Left lobe of liver (tissue), 2 donors: ENCODE results near the gene DHCR7. TPM values are rescaled to one million over a fixed set of nuclear protein-coding genes. Genes with fewer than 3 reads are reported as not detected.

Experiments used
- ATAC-seq: fragments of 200-7000 bp; cut with Tn5 transposase; one replicate; pipeline ENCODE4 v1.9.1; 2020; ENCODE audit warnings: mild to moderate bottlenecking, moderate library complexity
- DNase-seq: peaks from one replicate; pipeline ENCODE4 v3.0.0-alpha.2; 2020; ENCODE audit warnings: low spot score
- total RNA-seq: library from RNA; stranded (reverse); gene quantifications from one replicate; pipeline ENCODE4 v1.2.1, GENCODE V29; 2021
- donor health status: DM: no; HTN: no; CAD: no; lungs with moderate emphysema.
- donor health status: DM: no; HTN: yes; CAD: no.

Gene DHCR7
- total RNA-seq, 1 donor from 2014 or later = 136 TPM

- DNase-seq (peak; percentile 79), ATAC-seq (peak; percentile 91)
These were observed 26.7 kb downstream of the DHCR7 start for GRCh38 chr11:71421392-71421950.

GRCh38 chr11:71420455-71421241, 27.5 kb downstream of the DHCR7 start:
- ATAC-seq = peak; percentile 90
- peak; percentile 73 for DNase-seq

GRCh38 chr11:71418643-71419042, 29.6 kb downstream of the DHCR7 start:
- DNase-seq (no peak), ATAC-seq (no peak)

DNA sequence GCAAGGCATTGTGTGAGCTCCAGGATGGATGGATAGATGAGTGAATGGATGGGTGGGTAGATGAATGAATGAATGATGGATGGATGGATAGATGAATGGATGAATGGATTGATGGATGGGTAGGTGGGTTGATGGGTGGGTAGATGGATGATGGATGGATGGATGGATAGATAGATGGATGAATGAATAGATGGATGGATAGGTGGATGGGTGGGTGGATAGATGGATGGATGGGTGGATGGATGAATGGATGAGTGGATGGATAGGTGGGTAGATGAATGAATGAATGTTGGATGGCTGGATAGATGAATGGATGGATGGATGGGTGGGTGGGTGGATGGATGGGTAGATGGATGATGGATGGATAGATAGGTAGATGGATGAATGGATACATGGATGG, 33.5 kb downstream of the DHCR7 start:
- DNase-seq = no peak

DNA sequence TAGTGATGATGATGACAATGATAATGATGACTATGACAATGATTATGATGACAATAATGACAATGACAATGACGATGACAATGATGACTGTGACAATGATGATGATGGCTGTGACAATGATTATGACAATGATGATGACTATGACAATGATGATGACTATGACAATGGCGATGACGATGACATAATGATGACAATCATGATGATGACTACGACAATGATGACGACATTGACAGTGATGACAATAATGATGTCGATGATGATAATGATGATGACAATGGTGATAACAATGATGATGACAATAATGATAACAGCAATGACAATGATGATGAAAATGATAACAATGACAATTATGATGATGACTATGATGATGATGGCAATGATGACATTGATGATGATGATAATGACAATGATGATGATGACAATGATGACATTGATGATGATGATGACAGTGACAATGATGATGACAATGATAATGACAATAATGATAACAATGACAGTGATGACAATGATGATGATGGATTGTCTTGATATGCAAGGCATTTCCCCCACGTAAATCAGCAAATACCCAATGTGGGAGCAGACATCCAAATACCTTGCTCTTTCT, 37.7 kb downstream of the DHCR7 start:
- ATAC-seq = no peak
- no peak for DNase-seq

More for the DNA sequence above, 33.5 kb downstream of the DHCR7 start:
- ATAC-seq = no peak

DNA sequence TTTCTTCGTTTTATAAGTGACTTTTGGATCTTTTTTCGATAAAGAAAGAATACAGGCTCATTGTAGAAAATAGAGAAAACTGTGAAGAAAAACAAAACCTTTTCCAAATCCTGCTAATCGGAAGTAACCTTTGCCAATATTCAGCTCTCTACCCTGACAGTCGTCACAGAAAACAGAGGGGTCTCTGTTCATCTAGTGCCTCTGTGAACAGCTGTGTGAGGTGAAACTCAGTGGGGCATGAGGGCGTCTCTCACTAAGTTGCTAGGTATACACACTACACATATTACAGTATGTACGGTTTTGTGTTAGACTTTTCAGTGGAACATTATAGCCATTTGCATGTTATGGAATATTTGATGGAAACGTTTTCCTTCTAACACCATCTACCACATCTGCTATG, 39.4 kb downstream of the DHCR7 start:
- ATAC-seq = no peak
- DNase-seq = no peak

DNA sequence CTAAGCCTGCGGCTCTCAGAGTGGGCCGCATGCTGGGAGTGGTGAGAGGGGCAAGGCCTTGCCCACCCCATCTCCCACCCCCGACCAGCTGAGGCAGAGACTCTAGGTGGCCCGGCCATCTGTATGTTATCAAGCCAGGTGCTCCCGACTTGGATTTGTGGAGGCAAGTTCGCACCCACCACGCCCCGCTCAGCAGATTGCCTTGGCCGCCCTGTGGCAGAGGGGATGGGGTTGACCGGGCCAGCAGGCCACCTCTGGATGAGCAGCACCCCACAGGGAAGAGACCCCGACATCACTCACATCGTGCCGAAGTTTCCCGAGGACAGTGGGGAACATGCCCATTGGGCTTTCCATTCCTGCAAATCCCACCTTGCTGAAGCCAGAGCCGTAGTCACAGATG, 40.8 kb downstream of the DHCR7 start:
- no peak for ATAC-seq

GRCh38 chr11:71406681-71407080, 41.5 kb downstream of the DHCR7 start:
- DNase-seq (no peak), ATAC-seq (no peak)

More for the DNA sequence above, 40.8 kb downstream of the DHCR7 start:
- DNase-seq = no peak

DNA sequence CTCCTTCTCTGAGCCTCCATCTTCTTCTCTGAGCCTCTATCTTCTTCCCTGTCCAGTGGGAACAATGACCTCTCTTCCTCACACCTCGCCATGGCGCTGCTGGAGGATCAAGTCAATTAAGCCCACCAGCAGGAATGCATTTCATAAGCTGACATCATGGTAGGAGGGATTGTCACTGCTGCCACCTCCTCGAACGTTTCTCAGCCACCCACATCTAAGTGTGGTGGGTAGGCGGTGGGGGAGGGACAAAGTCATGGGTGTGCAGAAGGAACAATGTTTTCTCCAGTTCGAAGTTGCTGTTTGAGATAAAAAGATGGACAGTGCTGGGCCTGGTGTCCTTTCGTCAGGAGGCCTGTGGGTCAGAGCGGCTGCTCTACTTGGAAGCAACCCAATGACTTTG, 44.0 kb downstream of the DHCR7 start:
- DNase-seq = no peak
- ATAC-seq = no peak

DNA sequence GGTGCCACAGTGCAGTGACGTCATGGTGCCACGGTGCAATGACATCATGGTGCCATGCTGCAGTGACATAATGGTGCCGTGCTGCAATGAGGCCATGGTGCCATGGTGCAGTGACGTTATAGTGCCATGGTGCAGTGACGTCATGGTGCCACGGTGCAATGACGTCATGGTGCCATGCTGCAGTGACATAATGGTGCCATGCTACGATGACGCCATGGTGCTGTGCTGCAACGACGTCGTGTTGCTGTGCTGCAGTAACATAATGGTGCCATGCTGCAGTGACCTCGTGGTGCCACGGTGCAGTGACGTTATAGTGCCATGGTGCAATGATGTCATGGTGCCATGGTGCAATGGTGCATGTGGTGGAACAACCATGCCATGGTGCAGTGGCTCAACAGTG, 45.3 kb downstream of the DHCR7 start:
- no peak for ATAC-seq
- no peak for DNase-seq

GRCh38 chr11:71400216-71400615, 48.0 kb downstream of the DHCR7 start:
- ATAC-seq (no peak), DNase-seq (no peak)

GRCh38 chr11:71399341-71399740, 48.9 kb downstream of the DHCR7 start:
- DNase-seq (no peak), ATAC-seq (no peak)

- DNase-seq = no peak
- no peak for ATAC-seq
These were observed 50.2 kb downstream of the DHCR7 start for GRCh38 chr11:71397961-71398360.

- DNase-seq = no peak
These were observed 50.8 kb downstream of the DHCR7 start for GRCh38 chr11:71397331-71397860.

GRCh38 chr11:71396548-71397123, 51.6 kb downstream of the DHCR7 start:
- ATAC-seq (no peak), DNase-seq (no peak)

More at GRCh38 chr11:71397331-71397860, 50.8 kb downstream of the DHCR7 start:
- no peak for ATAC-seq

DNA sequence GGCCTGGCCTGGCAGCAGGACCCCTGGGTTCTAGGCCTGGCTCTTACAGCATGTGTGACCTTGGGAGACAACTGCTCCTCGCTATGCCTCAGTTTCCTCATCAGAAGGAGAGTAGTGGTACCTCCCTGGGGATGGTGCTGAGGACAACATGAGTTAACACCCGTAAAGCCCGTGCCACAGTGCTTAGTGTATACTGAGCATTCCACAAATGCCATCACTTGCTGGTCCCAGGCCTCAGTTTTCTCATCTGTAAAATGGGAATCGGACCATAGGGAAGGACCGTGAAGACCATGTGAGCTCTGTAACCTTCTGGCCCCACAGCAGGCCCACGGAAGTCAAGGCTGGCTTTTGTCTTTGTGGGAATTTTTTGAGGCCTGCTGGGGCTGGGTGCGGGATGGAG, 52.4 kb downstream of the DHCR7 start:
- ATAC-seq (no peak), DNase-seq (no peak)

DNA sequence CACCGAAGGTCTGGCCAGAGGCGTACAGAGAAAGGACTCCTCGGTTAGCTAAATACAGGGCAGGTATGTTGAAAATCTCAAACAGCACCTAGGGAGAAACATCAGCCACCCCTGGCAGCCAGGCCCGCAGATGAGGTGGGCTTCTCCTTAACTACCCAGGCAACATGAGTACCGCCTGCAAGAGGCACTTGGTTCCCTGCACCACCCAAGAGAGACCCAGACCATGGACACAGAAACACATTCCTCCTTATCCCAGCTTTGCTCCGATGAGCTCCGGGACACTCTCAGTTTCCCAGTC, 53.0 kb downstream of the DHCR7 start:
- DNase-seq (no peak), ATAC-seq (no peak)

- ATAC-seq = no peak
- no peak for DNase-seq
These were observed 54.9 kb downstream of the DHCR7 start for GRCh38 chr11:71393283-71393682.

GRCh38 chr11:71391796-71392195, 56.4 kb downstream of the DHCR7 start:
- ATAC-seq (no peak), DNase-seq (no peak)

DNA sequence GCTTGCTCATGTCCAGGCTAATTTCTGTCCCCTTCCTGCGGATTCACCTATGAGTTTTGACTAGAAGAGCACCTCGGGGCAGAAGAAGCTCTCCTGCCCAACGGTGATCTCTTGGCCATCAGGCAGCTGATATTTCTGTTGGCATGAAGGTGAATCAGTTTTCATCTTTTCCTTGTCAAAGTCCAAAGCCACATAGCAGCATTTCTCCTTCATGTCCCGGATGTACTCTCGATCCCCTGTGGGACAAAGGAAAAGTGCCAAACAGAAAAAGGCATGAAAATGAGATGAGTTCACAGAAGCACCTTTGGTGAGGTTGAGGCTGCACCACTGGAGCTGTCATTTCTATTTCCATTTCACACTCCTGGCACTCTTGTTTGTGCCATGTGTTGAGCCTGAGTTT, 56.8 kb downstream of the DHCR7 start:
- DNase-seq (no peak), ATAC-seq (no peak)

DNA sequence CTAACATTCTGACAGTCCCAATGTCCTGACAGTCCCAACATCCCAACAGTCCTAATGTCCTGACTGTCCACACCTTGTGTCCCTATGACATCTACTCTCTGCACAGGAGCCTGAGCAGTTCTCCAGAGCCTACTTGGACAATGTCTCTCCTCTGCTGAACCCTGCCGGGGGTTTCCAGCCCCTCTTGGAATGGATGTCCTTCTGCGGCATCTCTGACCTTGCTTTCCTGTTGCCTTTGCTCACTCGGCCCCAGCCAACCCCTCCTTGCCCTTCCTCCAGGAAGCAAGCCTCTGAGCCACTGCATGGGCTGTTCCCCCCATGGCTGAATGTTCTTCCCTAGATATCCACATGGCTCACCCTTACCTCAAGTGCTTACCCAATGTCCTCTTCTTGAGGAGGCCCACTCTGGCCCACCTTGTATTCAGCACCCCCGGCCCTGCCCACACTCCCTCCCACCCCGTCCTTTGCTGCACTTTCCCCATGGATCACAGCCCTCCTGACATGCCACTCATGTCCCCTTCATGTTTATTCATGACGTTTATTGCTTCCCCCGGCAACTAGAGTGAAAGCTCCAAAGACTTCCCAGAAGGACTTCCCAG, 59.5 kb downstream of the DHCR7 start:
- ATAC-seq (no peak), DNase-seq (no peak)
